ENCODE measurements around the gene ZBP1.

ZBP1 gene

GRCh38 chr20:57617079-57617795 lies 3.0 kb downstream of the ZBP1 start:
- no peak for DNase-seq (ENCODE audit: low read depth)

- DNase-seq (ENCODE audit: low read depth) = no peak
Observed at GRCh38 chr20:57616143-57616951, 3.9 kb downstream of the ZBP1 start.

- no peak for DNase-seq (ENCODE audit: low read depth)
Observed at GRCh38 chr20:57615445-57615811, 4.8 kb downstream of the ZBP1 start.

GRCh38 chr20:57614490-57615444 lies 5.5 kb downstream of the ZBP1 start:
- DNase-seq (ENCODE audit: low read depth) = no peak

GRCh38 chr20:57613481-57613921 lies 6.7 kb downstream of the ZBP1 start:
- no peak for DNase-seq (ENCODE audit: low read depth)

GRCh38 chr20:57612916-57613315 lies 7.3 kb downstream of the ZBP1 start:
- DNase-seq (ENCODE audit: low read depth) = no peak

- DNase-seq (ENCODE audit: low read depth) = no peak
Observed at GRCh38 chr20:57612436-57612835, 7.8 kb downstream of the ZBP1 start.

- DNase-seq (ENCODE audit: low read depth) = no peak
Observed at GRCh38 chr20:57611586-57612311, 8.5 kb downstream of the ZBP1 start.

- no peak for DNase-seq (ENCODE audit: low read depth)
Observed at GRCh38 chr20:57610261-57610952, 9.8 kb downstream of the ZBP1 start.

GRCh38 chr20:57609842-57610167 lies 10.4 kb downstream of the ZBP1 start:
- no peak for DNase-seq (ENCODE audit: low read depth)

GRCh38 chr20:57609086-57609841 lies 11.0 kb downstream of the ZBP1 start:
- DNase-seq (ENCODE audit: low read depth) = no peak

- no peak for DNase-seq (ENCODE audit: low read depth)
Observed at GRCh38 chr20:57608516-57608915, 11.7 kb downstream of the ZBP1 start.

- DNase-seq (ENCODE audit: low read depth) = no peak
Observed at GRCh38 chr20:57605878-57606277, 14.3 kb downstream of the ZBP1 start.

- DNase-seq (ENCODE audit: low read depth) = no peak
Observed at GRCh38 chr20:57605045-57605444, 15.2 kb downstream of the ZBP1 start.

- DNase-seq (ENCODE audit: low read depth) = no peak
Observed at GRCh38 chr20:57603120-57603519, 17.1 kb downstream of the ZBP1 start.

GRCh38 chr20:57601737-57602136 lies 18.5 kb downstream of the ZBP1 start:
- DNase-seq (ENCODE audit: low read depth) = no peak

GRCh38 chr20:57601211-57601570 lies 19.0 kb downstream of the ZBP1 start:
- DNase-seq (ENCODE audit: low read depth) = no peak

- DNase-seq (ENCODE audit: low read depth) = no peak
Observed at GRCh38 chr20:57600320-57601210, 19.7 kb downstream of the ZBP1 start.

GRCh38 chr20:57598491-57598890 lies 21.7 kb downstream of the ZBP1 start:
- no peak for DNase-seq (ENCODE audit: low read depth)

GRCh38 chr20:57598060-57598459 lies 22.2 kb downstream of the ZBP1 start:
- DNase-seq (ENCODE audit: low read depth) = no peak

All from stimulated activated CD8-positive, alpha-beta memory T cell treated with anti-CD3 and anti-CD28 coated beads, Interleukin-12 subunit alpha, Interleukin-12 subunit beta, amount 100 ng/mL, for 1 hour (primary cell).